ELR (cell line): ENCODE measurements around the gene SOX6.
"Not testable (repeated sequence)": the region's sequence is repeated elsewhere in the genome, so short reads cannot be mapped to it uniquely, and the experiment has no call there.

ENCODE experiments used
- DNase-seq: peaks from one replicate; pipeline ENCODE4 v3.0.0-alpha.2; 2015; ENCODE audit warnings: low read depth

The SOX6 gene

GRCh38 chr11:15929371-15929901 is 426.9 kb downstream of the SOX6 start:
- DNase-seq, result no peak

DNA sequence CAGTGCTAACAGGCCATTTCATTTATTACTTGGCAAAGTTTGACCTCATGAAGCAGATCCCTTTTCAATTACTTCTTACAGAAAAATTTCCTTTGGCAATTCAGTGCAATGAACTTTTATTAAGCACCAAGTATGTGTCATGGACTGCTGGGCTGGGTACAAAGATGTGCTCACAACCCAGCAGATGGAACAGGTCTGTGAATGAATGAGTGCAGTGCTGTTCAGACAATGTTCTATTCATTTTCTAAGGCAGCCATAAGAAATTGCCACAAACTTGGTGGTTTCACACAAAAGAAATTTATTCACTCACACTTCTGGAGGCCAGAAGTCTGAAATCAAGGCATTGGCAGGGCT is 428.5 kb downstream of the SOX6 start:
- no peak for DNase-seq

- DNase-seq, result no peak
Observed at GRCh38 chr11:15927196-15927863, 429.0 kb downstream of the SOX6 start.

- DNase-seq, result no peak
Observed at GRCh38 chr11:15926071-15926470, 430.3 kb downstream of the SOX6 start.

- no peak for DNase-seq
Observed at GRCh38 chr11:15923183-15923582, 433.2 kb downstream of the SOX6 start.

DNA sequence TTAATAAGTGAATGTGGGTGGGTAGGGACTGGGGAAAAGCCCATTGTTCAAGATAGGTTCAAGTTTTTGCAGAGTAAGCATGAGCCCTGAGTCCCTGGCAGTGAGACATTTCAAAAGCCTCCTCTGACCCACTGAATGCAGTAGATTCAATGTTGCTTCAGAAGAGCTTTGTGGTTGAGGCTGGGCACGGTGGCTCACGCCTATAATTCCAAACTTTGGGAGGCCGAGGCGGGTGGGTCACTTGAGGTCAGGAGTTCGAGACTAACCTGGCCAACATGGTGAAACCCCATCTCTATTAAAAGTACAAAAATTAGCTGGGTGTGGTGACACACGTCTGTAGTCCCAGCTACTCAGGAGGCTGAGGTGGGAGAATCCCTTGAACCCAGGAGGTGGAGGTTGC is 433.6 kb downstream of the SOX6 start:
- DNase-seq, result not testable (repeated sequence)

GRCh38 chr11:15920856-15921629 is 435.3 kb downstream of the SOX6 start:
- no peak for DNase-seq

GRCh38 chr11:15918674-15919073 is 437.7 kb downstream of the SOX6 start:
- DNase-seq, result no peak

- DNase-seq, result no peak
Observed at GRCh38 chr11:15918212-15918611, 438.1 kb downstream of the SOX6 start.
